ENCODE results near the gene CD200R1L. TPM values are rescaled to one million over a fixed set of nuclear protein-coding genes. Genes with fewer than 3 reads are reported as not detected.

Gene CD200R1L
- total RNA-seq, 1 experiment from 2014 or later: not detected

GRCh38 chr3:112782491-112782890 is 64.2 kb downstream of the CD200R1L start:
- Mint-ChIP-seq H3K9me3 (peaks cover 8% of the 10 kb centered on the region), H3K4me3 (no peak overlapping the region), H3K36me3 (peaks cover 4% of the 10 kb centered on the region), H3K27ac (no peak overlapping the region), H3K27me3 (ENCODE audit: low read depth) (no peaks in the 10 kb centered on the region), H3K4me1 (no peaks in the 10 kb centered on the region)
- DNase-seq (ENCODE audit: low spot score) (no peak), ATAC-seq (no peak)
- CTCF ChIA-PET: no interaction called here
- TF ChIP-seq CTCF (IDR thresholded peaks at IDR 0.05): no peak
- no peak for TF ChIP-seq ARID4B (CRISPR knock-in tag; IDR thresholded peaks at IDR 0.05; ENCODE audit: borderline replicate concordance)
- TF ChIP-seq CREM (CRISPR knock-in tag; IDR thresholded peaks at IDR 0.05): no peak
- no peak for TF ChIP-seq TP53 (CRISPR knock-in tag; IDR thresholded peaks at IDR 0.05)
- no peak for TF ChIP-seq NR1H2 (CRISPR knock-in tag; IDR thresholded peaks at IDR 0.05)
- no peak for TF ChIP-seq ZSCAN18 (CRISPR knock-in tag; IDR thresholded peaks at IDR 0.05)
- TF ChIP-seq AFF4 (CRISPR knock-in tag; IDR thresholded peaks at IDR 0.05; ENCODE audit: borderline replicate concordance): no peak
- no peak for TF ChIP-seq SOX15 (CRISPR knock-in tag; IDR thresholded peaks at IDR 0.05)
- TF ChIP-seq IRF1 (CRISPR knock-in tag; IDR thresholded peaks at IDR 0.05): no peak
- no peak for TF ChIP-seq MLX (CRISPR knock-in tag; IDR thresholded peaks at IDR 0.05)
- no peak for TF ChIP-seq USF2 (CRISPR knock-in tag; IDR thresholded peaks at IDR 0.05)
- TF ChIP-seq STAT6 (CRISPR knock-in tag; conservative IDR thresholded peaks at IDR 0.05; ENCODE audit: low read depth): no peak
- TF ChIP-seq ZNF512 (CRISPR knock-in tag; IDR thresholded peaks at IDR 0.05; ENCODE audit: borderline replicate concordance): no peak
- no peak for TF ChIP-seq IRF2 (CRISPR knock-in tag; IDR thresholded peaks at IDR 0.05; ENCODE audit: borderline replicate concordance, low read depth)
- POLR2A ChIA-PET: no interaction called here

All from WTC11 (cell line).